ENCODE results near the gene MICU1. TPM values are rescaled to one million over a fixed set of nuclear protein-coding genes. Genes with fewer than 3 reads are reported as not detected.
"Not testable (repeated sequence)": the region's sequence is repeated elsewhere in the genome, so short reads cannot be mapped to it uniquely, and the experiment has no call there.

The MICU1 gene
- polyA plus RNA-seq (ENCODE audit: insufficient read length in 4 of 4): 10 to 100 TPM; 65.2 to 93.4 (median 76.6) TPM

GRCh38 chr10:72625608-72626443 lies at the start of gene MICU1:
MICU1 (minus strand) TSS chr10:72626079; CDS start chr10:72566793, 59,286 bp downstream.
- DNase-seq (ENCODE audit: low read depth in 4 of 4, low spot score in 3 of 4): peak; percentile 84 to 94 (median 92)

- DNase-seq (ENCODE audit: low read depth in 4 of 4, low spot score in 3 of 4): not testable (repeated sequence)
Observed at GRCh38 chr10:72674174-72674573, 48.3 kb upstream of the MICU1 start.

- no peak for DNase-seq (ENCODE audit: low read depth in 4 of 4, low spot score in 3 of 4)
Observed at GRCh38 chr10:72673280-72673679, 47.4 kb upstream of the MICU1 start.

GRCh38 chr10:72667207-72667864 lies 41.5 kb upstream of the MICU1 start:
- DNase-seq (ENCODE audit: low read depth in 4 of 4, low spot score in 3 of 4): no peak

GRCh38 chr10:72665925-72666324 lies 40.0 kb upstream of the MICU1 start:
- no peak for DNase-seq (ENCODE audit: low read depth in 4 of 4, low spot score in 3 of 4)

- DNase-seq (ENCODE audit: low read depth in 4 of 4, low spot score in 3 of 4): no peak
Observed at GRCh38 chr10:72663971-72664370, 38.1 kb upstream of the MICU1 start.

- no peak for DNase-seq (ENCODE audit: low read depth in 4 of 4, low spot score in 3 of 4)
Observed at GRCh38 chr10:72661431-72661830, 35.6 kb upstream of the MICU1 start.

- no peak for DNase-seq (ENCODE audit: low read depth in 4 of 4, low spot score in 3 of 4)
Observed at GRCh38 chr10:72660220-72660619, 34.3 kb upstream of the MICU1 start.

- no peak for DNase-seq (ENCODE audit: low read depth in 4 of 4, low spot score in 3 of 4)
Observed at GRCh38 chr10:72659694-72660093, 33.8 kb upstream of the MICU1 start.

GRCh38 chr10:72658696-72659400 lies 33.0 kb upstream of the MICU1 start:
- DNase-seq (ENCODE audit: low read depth in 4 of 4, low spot score in 3 of 4): no peak

GRCh38 chr10:72654720-72655119 lies 28.8 kb upstream of the MICU1 start:
- DNase-seq (ENCODE audit: low read depth in 4 of 4, low spot score in 3 of 4): no peak

- no peak for DNase-seq (ENCODE audit: low read depth in 4 of 4, low spot score in 3 of 4)
Observed at GRCh38 chr10:72653383-72654096, 27.7 kb upstream of the MICU1 start.

GRCh38 chr10:72649291-72649690 lies 23.4 kb upstream of the MICU1 start:
- DNase-seq (ENCODE audit: low read depth in 4 of 4, low spot score in 3 of 4): no peak

GRCh38 chr10:72648301-72648700 lies 22.4 kb upstream of the MICU1 start:
- DNase-seq (ENCODE audit: low read depth in 4 of 4, low spot score in 3 of 4): no peak

- DNase-seq (ENCODE audit: low read depth in 4 of 4, low spot score in 3 of 4): not testable (repeated sequence)
Observed at GRCh38 chr10:72646971-72647370, 21.1 kb upstream of the MICU1 start.

- no peak for DNase-seq (ENCODE audit: low read depth in 4 of 4, low spot score in 3 of 4)
Observed at GRCh38 chr10:72645263-72645858, 19.5 kb upstream of the MICU1 start.

GRCh38 chr10:72642318-72642717 lies 16.4 kb upstream of the MICU1 start:
- no peak for DNase-seq (ENCODE audit: low read depth in 4 of 4, low spot score in 3 of 4)

GRCh38 chr10:72639441-72639873 lies 13.6 kb upstream of the MICU1 start:
- no peak for DNase-seq (ENCODE audit: low read depth in 4 of 4, low spot score in 3 of 4)

GRCh38 chr10:72638586-72639440 lies 12.9 kb upstream of the MICU1 start:
- DNase-seq (ENCODE audit: low read depth in 4 of 4, low spot score in 3 of 4): no peak

Measured in left renal pelvis (tissue), 4 donors.